T-helper 1 cell treated with Interleukin-12 subunit alpha and Interleukin-12 subunit beta and Interleukin-4 antibody, amounts not matched to agents 30 ng/mL and 1 ng/mL, for 36 hours (primary cell): ENCODE data around the gene TTL. TPM values are rescaled to one million over a fixed set of nuclear protein-coding genes. Genes with fewer than 3 reads are reported as not detected.
"Not testable (repeated sequence)": the region's sequence is repeated elsewhere in the genome, so short reads cannot be mapped to it uniquely, and the experiment has no call there.

ENCODE experiments used
- intact Hi-C: fragments of 100-400 bp; cut with micrococcal nuclease; formaldehyde crosslinking; loops from one replicate; pipeline ENCODE4 v1.15.1; 2024
- total RNA-seq: library from RNA; stranded (reverse); gene quantifications from 2 replicates; pipeline ENCODE4 v1.2.3, GENCODE V29; 2022

TTL gene
- 34.4 and 35.9 TPM in 2 replicates for total RNA-seq

DNA sequence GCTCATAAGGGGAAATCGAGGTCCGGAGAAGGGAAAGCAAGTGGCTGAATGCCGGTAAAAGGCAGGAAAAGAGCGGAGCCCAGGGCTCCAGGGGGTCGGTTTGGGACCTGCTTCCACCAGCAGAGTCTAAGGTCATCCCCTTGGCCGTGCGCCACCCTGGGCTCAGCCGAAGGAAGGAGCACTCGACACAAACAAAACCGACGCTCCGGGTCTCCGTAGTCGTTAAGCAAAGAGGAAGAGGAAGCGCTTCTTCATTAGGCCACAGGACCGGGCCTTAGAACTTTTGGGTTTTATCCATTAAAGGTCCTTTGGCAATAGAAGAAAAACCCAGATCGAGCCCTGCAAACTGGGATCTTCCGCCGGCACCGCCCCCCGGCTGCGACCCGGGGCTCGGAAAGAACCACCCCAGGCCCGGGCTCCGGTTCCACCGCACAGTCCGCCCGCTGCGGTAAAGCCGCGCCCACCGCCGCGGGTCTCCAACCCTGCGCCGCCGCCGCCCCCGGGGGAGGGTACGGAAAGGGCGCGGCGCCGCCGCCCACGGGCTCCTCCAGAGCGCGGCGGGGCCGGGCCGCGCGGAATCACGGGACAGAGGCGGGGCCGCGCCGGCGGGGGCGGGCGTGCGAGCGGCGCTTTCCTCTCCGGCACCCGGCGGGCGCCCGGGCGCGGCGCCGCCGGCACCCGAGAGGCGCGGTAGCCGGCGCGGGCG, at the start of gene TTL:
Gene TTL (plus strand): TSS at position 629 of the 706 bp plus-strand sequence. CDS start 189 bp downstream, outside the sequence.
- intact Hi-C loops = loop anchor here (1.0 to 5.0 kb wide), 14 partner anchors 49 to 691 kb away; partner anchors contain the start of genes ANAPC1, CKAP2L, POLR1B and PSD4

DNA sequence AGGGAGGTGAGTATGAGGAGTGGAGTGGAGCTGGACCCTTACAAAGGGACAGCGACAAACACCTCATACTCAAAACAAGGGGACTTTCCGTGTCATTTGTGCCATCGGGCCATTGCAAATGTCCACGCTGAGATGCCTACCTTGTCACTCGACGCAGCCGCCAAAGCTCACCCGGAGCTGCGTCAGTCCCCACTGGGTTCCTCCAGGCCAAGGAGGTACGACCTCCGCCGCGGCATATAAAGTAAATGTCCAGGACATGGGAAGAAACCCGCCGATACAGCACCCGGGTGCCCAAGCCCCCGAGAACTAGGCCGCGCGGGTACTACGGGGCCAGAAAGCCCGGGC, 49.6 kb upstream of the TTL start:
- intact Hi-C loops = loop anchor here (2.0 to 5.0 kb wide), 4 partner anchors 50 to 545 kb away; partner anchors contain the start of genes TMEM87B and TTL

DNA sequence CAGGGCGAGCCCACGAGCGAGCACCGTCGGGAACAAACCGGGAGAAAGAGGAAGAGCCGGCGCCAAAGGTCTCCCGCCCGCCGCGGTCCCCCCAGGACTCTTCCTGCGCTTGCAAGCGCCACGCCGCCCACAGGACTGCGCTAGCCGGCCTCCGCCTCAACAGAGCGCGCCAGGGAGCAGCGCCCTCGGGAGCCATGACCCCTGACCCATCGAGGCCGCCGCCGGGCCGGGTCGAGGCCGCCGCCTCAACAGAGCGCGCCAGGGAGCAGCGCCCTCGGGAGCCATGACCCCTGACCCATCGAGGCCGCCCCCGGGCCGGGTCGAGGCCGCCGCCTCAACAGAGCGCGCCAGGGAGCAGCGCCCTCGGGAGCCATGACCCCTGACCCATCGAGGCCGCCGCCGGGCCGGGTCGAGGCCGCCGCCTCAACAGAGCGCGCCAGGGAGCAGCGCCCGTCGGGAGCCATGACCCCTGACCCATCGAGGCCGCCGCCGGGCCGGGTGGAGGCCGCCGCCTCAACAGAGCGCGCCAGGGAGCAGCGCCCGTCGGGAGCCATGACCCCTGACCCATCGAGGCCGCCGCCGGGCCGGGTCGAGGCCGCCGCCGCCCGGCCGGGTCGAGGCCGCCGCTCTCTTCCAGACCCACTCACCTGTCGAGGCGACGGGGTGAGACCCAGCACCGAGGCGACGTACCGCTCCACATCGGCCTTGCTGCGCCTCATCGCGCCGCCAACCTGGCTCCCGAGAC, 49.0 kb upstream of the TTL start:
- intact Hi-C loops = loop anchor here (1.0 to 5.0 kb wide), 7 partner anchors 50 to 546 kb away; partner anchors contain the start of genes CHCHD5, TMEM87B and TTL

DNA sequence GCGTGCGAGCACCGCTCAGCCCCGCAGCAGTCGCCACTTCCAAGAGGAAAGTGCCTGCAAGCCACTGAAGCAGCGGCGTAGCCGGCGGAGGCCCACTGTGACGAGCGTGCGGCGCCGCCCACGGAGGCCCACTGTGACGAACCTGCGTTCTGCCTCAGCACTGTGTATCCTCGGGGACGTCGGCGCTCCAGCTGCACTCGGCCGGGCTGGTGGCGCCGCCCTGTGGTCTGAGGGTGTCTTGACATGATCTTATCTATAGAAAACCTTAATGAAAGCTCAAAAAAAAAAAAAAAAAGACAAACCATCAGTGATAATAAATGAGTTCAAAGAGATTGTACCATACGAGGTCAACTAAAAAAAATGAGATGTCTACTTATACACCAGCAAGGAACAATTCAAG, 48.5 kb upstream of the TTL start, which contains the start of gene RGPD8:
Gene RGPD8 (minus strand): TSS at position 166 of the 400 bp plus-strand sequence. CDS start 192 bp downstream, outside the sequence.
- intact Hi-C loops = loop anchor here (1.0 to 5.0 kb wide), 7 partner anchors 49 to 546 kb away; partner anchors contain the start of genes CHCHD5, TMEM87B and TTL

- intact Hi-C loops = loop anchor here (1.0 to 5.0 kb wide), 7 partner anchors 49 to 547 kb away; partner anchors contain the start of genes CHCHD5, TMEM87B and TTL
Observed at GRCh38 chr2:112433932-112434730, 47.8 kb upstream of the TTL start.

- intact Hi-C loops = loop anchor here (5.0 kb wide), 2 partner anchors 253 to 548 kb away; no protein-coding TSS in a partner anchor
Observed at GRCh38 chr2:112434890-112435715, 46.9 kb upstream of the TTL start.

GRCh38 chr2:112435716-112436431, 46.1 kb upstream of the TTL start:
- intact Hi-C loops = not testable (repeated sequence)

DNA sequence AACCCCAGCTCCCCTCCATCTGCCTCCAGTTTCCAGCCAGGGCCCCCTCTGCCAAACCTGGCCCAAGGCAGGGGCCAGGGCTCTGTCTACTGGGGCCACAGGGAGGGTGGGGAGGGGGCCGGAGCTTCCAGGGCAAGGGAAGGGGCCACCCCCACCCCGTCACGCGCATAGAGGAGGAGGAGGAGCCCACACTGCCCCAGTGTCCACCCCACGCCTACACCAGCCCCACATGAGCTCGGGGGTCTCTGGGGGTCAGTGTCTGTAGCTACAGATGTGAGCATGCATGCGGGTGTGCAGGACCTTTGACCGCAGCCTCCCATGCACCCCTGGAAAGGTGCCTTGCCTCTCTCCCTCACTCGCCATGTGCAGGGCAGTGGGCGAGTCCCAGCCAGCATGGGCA, 45.0 kb upstream of the TTL start:
- intact Hi-C loops = not testable (repeated sequence)

DNA sequence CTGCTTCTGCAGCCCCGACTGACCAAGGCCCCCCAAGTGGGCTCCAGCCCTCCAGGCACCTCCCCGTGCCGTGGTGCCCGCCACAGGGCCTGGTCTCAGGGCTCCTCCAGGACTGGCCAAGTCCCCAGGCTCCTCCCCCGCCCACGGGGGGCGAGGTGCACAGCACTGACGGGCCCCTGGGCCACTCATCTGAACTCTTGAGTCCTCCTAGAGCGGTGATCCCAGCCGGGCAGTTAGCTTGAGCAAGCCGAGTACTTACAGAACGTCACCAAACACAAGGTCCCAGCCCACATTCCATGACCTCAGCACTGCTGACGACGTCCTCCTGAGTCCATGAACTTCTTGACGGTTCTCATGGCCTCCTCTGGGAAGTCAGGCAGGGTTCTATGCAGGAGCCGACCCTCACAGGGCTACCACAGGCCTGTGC, 44.5 kb upstream of the TTL start:
- intact Hi-C loops = not testable (repeated sequence)

- intact Hi-C loops = not testable (repeated sequence)
Observed at GRCh38 chr2:112438603-112439261, 43.2 kb upstream of the TTL start.

DNA sequence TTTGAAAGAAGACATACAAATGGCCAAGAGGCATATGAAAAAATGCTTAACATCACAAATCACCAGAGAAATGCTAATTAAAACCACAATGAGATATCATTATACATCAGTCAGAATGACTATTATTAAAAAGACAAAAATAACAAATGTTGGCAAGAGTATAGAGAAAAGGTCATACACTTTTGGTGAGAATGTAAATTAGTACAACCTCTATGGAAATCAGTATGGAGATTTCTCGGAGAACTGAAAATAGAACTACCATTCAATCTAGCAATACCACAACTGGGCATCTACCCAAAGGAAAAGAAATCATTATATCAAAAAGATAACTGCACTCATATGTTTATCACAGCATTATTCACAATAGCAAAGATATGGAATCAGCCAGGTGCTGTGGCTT, 37.7 kb upstream of the TTL start:
- intact Hi-C loops = not testable (repeated sequence)

GRCh38 chr2:112449854-112450253, 32.1 kb upstream of the TTL start:
- intact Hi-C loops = no loop called here

GRCh38 chr2:112451317-112451716, 30.6 kb upstream of the TTL start:
- intact Hi-C loops = no loop called here

- intact Hi-C loops = no loop called here
Observed at GRCh38 chr2:112454586-112454985, 27.4 kb upstream of the TTL start.

DNA sequence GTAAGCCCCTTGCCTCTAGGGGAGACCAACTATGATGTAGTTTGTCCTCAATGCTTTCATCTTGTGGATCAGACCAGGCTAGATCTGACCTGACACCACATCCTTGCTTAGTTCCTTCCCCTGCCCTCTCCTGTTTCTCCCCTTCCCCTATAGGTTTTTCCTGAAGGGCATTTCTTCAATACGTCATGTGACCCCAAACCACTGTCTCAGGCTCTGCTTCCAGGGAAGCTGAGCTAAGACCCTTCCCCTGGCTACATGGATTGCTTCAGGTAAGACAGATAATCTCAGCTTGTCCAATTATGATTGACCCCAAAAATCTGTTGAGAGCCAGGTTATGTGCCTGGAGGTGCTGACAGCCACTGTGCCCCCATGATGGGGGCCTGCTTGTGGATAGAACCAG, 22.6 kb upstream of the TTL start:
- intact Hi-C loops = no loop called here

- intact Hi-C loops = no loop called here
Observed at GRCh38 chr2:112462178-112462577, 19.8 kb upstream of the TTL start.

GRCh38 chr2:112463256-112463655, 18.7 kb upstream of the TTL start:
- intact Hi-C loops = no loop called here

DNA sequence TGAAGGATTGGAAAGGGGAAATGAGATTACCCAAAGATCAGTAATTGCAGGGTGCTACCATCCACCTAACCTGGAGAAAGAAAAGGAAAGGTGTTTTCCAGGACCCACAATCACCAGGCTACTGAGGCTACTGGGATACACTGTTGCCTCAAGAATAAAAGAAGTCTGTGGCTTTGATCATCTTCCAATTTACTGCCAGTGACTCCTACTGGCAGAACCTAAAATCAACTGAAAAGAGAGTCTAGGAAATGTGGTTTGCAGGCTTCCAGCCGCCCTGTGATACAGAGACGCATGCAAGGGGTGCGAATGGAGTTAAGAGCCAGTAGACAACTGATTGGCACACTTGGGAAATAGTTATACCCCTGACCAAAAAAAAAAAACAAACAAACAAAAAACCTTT, 16.6 kb upstream of the TTL start:
- intact Hi-C loops = no loop called here
